Neural crest cell (in vitro differentiated cells): ENCODE results near the gene OLIG2. TPM values are rescaled to one million over a fixed set of nuclear protein-coding genes. Genes with fewer than 3 reads are reported as not detected.

Source experiments
- DNase-seq: peaks from one replicate; pipeline ENCODE4 v3.0.0; 2021; ENCODE audit warnings: low read depth, mixed read lengths, low spot score
- H3K27ac Mint-ChIP-seq: one replicate; pipeline ENCODE4 v1.8.0; 2021; ENCODE audit warnings: mild to moderate bottlenecking, mixed read lengths; ENCODE audit not compliant: unreplicated experiment
- H3K27me3 Mint-ChIP-seq: 2 replicates; pipeline ENCODE4 v1.8.0; 2021; ENCODE audit warnings: low read depth, mild to moderate bottlenecking, mixed read lengths
- H3K36me3 Mint-ChIP-seq: 2 replicates; pipeline ENCODE4 v1.8.0; 2021; ENCODE audit warnings: low read depth, mild to moderate bottlenecking, mixed read lengths
- H3K4me1 Mint-ChIP-seq: 2 replicates; pipeline ENCODE4 v1.8.0; 2021; ENCODE audit warnings: mixed read lengths
- H3K4me3 Mint-ChIP-seq: one replicate; pipeline ENCODE4 v1.8.0; 2021; ENCODE audit warnings: mild to moderate bottlenecking, mixed read lengths
- H3K9me3 Mint-ChIP-seq: 2 replicates; pipeline ENCODE4 v1.8.0; 2021; ENCODE audit warnings: mixed read lengths
- long read RNA-seq: library from polyadenylated mRNA; unstranded; transcript quantifications from one replicate; pipeline ENCODE4 v2.0.0, GENCODE V29; 2020
- total RNA-seq: library from RNA; stranded (reverse); gene quantifications from 2 replicates; pipeline ENCODE4 v1.2.1, GENCODE V29; 2021
- TF ChIP-seq, protein P1 (sequence below): fragments of 200-600 bp; sonication (generic); conservative IDR thresholded peaks from 2 replicates; pipeline ENCODE4 v1.5.0; 2021; ENCODE audit warnings: antibody characterized with exemption, mild to moderate bottlenecking

OLIG2 gene
- 5.4 TPM in 2 replicates for total RNA-seq
- long read RNA-seq: 0 reads

GRCh38 chr21:33025489-33026442 lies at the start of gene OLIG2:
TSS of gene OLIG2 (plus strand) at chr21:33025935. CDS start at chr21:33026863, 928 bp downstream.
- TF ChIP-seq, protein P1, sequence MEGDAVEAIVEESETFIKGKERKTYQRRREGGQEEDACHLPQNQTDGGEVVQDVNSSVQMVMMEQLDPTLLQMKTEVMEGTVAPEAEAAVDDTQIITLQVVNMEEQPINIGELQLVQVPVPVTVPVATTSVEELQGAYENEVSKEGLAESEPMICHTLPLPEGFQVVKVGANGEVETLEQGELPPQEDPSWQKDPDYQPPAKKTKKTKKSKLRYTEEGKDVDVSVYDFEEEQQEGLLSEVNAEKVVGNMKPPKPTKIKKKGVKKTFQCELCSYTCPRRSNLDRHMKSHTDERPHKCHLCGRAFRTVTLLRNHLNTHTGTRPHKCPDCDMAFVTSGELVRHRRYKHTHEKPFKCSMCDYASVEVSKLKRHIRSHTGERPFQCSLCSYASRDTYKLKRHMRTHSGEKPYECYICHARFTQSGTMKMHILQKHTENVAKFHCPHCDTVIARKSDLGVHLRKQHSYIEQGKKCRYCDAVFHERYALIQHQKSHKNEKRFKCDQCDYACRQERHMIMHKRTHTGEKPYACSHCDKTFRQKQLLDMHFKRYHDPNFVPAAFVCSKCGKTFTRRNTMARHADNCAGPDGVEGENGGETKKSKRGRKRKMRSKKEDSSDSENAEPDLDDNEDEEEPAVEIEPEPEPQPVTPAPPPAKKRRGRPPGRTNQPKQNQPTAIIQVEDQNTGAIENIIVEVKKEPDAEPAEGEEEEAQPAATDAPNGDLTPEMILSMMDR: no peak
- H3K36me3 Mint-ChIP-seq: peaks cover 2% of the 10 kb centered on the region
- peak within 1 kb of the TSS; percentile 73 for H3K27ac Mint-ChIP-seq
- H3K4me1 Mint-ChIP-seq: peaks cover 34% of the 10 kb centered on the region
- H3K4me3 Mint-ChIP-seq: peak within 1 kb of the TSS; percentile 87
- H3K9me3 Mint-ChIP-seq: no peaks in the 10 kb centered on the region
- DNase-seq: peak; percentile 75
- H3K27me3 Mint-ChIP-seq: peaks cover 94% of the 10 kb centered on the region

DNA sequence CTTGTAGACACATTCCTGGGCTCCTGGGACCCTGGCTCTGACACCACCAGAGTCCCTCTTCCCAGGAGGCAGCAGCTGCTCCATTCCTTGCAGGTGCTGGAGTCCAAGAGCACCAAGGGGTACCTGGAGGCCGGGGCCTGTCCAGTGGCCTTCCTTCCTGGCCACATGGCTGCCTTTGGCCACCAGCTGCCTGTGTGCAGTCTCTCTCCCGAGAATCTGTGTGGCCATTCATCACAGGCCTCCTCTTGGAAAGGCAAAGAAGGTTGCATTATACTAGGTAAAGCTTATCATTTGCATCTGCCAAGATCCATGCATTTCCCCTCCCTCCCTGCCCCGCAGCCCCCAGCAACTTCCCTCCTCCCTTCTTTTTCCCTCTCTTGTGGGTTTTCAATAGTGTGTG lies 48.9 kb upstream of the OLIG2 start:
- Mint-ChIP-seq H3K27me3 (peaks cover 98% of the 10 kb centered on the region), H3K4me3 (no peak overlapping the region), H3K27ac (no peak overlapping the region), H3K36me3 (no peaks in the 10 kb centered on the region), H3K4me1 (peaks cover 51% of the 10 kb centered on the region), H3K9me3 (no peaks in the 10 kb centered on the region)
- no peak for DNase-seq
- TF ChIP-seq, protein P1: no peak

GRCh38 chr21:32977216-32977615 lies 48.5 kb upstream of the OLIG2 start:
- DNase-seq: no peak
- Mint-ChIP-seq H3K9me3 (no peaks in the 10 kb centered on the region), H3K4me1 (peaks cover 47% of the 10 kb centered on the region), H3K27ac (no peak overlapping the region), H3K36me3 (no peaks in the 10 kb centered on the region), H3K4me3 (peak overlapping the region; percentile 5), H3K27me3 (peaks cover 95% of the 10 kb centered on the region)
- TF ChIP-seq, protein P1: no peak

DNA sequence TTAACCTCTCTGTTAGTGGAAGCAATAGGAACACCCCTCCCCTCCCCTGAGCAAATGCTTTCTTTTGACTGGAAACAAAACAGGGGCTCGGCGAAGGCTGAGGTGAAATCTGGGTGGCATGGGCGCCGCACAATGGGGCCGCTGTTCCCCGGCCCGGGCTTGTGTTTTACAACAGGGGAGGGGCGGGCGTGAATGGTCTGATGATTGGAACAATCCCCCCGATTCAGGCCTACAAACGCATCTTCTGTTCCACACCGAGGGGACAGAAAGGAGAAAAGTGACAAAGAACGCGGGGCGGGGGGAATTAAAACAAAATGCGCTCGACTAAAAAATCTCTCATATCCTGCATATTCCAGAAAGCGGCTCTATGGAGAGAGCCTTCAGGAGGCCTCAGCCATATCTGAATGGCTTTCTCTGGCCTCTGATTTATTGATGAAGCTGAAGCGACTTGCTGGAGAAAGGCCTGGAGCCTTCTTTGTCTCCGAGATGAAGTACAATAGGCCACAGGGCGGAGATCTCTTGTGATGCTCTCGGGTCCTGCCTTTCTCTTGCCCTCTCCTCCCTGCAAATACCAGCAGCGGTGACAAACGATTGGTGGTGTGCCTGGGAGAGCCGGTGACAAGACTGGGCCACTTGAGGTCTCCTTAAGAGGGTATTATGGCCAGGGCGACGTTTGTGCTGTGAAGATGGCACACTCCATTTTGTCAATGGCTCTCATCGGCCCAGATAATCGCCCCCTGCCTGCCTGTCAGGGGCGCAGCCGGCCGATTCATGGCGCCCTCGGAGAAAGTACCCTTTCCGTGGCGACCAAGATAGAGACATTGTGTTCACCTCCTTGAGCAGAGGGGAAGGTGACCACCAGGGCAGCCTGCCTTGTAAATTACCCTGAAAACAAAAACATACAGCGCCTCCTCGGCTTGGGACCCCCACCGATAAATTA lies 47.1 kb upstream of the OLIG2 start:
- Mint-ChIP-seq H3K9me3 (no peaks in the 10 kb centered on the region), H3K4me1 (peaks cover 33% of the 10 kb centered on the region), H3K27me3 (peaks cover 92% of the 10 kb centered on the region), H3K4me3 (peak overlapping the region; percentile 73), H3K36me3 (no peaks in the 10 kb centered on the region), H3K27ac (peak overlapping the region; percentile 83)
- TF ChIP-seq, protein P1: no peak
- peak; percentile 60 for DNase-seq

GRCh38 chr21:32979598-32980268 lies 46.0 kb upstream of the OLIG2 start:
- Mint-ChIP-seq H3K27me3 (peaks cover 88% of the 10 kb centered on the region), H3K27ac (no peak overlapping the region), H3K4me1 (peaks cover 33% of the 10 kb centered on the region), H3K9me3 (no peaks in the 10 kb centered on the region), H3K4me3 (no peak overlapping the region), H3K36me3 (no peaks in the 10 kb centered on the region)
- no peak for DNase-seq
- TF ChIP-seq, protein P1: no peak
